A549 treated with AZD9567 at 1 μM for 4 hours (cell line): ENCODE results near the gene CMTM1. TPM values are rescaled to one million over a fixed set of nuclear protein-coding genes. Genes with fewer than 3 reads are reported as not detected.

Experiments used
- total RNA-seq: library from RNA; stranded (reverse); fragments of 200-300 nt; extraction: Qiagen RNA extraction; gene quantifications from 5 replicates; pipeline ENCODE4 v1.2.3, GENCODE V29; 2022; ENCODE audit not compliant: insufficient read depth

CMTM1 gene, protein sequence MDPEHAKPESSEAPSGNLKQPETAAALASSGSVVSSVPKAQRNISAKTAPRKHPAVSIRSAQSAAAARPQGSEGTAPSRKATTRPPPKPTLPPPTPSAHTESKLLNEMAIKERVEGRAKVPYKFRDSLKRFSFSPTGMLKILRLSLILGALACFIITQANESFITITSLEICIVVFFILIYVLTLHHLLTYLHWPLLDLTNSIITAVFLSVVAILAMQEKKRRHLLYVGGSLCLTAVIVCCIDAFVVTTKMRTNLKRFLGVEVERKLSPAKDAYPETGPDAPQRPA
- total RNA-seq, result 0.83 to 2.5 TPM (median 1.1 TPM) in 5 replicates

DNA sequence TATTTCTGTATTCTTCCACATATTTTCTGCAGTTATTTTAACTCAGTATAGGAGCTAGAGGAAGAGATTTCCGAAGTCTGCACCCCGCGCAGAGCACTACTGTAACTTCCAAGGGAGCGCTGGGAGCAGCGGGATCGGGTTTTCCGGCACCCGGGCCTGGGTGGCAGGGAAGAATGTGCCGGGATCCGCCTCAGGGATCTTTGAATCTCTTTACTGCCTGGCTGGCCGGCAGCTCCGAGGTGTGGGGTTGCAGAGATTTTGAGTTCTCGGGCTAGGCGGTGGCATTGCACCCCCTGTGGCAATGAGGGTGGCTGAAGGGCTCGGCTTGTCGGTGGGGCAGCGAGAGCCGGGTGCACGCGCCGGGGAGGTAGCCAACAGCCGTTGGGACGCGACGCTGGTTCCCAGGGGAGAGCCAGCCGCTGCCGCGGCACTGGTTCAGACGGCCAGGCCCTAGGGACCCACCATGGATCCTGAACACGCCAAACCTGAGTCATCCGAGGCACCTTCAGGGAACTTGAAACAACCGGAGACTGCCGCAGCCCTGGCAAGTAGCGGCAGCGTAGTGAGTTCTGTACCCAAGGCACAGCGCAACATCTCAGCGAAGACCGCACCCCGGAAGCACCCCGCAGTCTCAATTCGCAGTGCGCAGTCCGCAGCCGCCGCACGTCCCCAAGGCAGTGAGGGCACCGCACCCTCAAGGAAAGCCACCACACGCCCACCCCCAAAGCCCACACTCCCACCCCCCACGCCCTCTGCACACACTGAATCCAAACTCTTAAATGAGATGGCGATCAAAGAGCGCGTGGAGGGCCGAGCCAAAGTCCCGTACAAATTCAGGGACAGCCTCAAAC lies at the start of gene CMTM1:
Gene CMTM1, plus strand, starts transcription at position 389 of the 851 bp plus-strand sequence. Its CDS starts 75 bp downstream, at position 464.

DNA sequence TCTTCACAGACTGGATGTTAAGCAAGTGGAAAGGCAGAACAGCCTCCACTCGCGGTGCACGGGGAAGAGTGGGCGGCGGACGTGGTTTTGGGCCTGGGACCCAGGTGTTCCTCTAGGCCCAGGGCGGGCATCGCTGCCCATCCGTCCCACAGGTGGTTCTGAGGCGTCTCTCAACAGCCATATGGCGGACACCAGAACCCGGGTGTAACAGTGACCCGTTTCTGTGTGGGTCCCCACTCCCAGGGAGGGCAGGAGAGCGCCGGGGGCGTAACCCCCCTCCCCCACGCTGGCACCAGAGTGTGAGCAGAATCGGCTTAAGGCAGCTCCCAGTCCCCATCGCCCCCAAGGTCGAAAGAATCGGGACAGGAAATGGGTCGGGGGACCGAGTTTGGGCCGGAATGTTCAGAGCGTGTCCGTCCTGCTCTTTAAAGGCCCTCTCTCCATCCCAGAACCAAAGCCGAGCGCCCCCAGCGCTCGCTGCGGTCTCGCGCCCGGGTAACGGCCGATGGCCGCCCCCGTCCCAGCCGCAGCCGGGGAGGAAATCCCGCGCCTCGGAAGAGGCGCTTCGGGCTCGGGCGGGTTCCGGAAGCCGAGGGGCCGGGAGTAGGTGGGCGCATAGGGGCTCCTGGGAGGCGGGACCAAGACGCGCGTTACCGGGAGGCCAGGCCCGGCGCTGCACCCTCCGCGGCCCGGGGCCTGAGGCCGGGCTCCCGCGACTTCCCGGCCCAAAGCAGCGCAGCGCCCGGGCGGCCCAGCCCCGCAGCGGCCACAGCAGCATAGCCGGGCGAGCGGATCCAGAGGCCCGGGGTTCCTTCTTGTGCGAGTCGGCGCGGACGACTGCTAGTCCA lies 16.7 kb upstream of the CMTM1 start, which contains the start of gene TK2:
Gene TK2, minus strand, starts transcription at position 839 of the 848 bp plus-strand sequence. Its CDS starts 61 bp downstream, at position 778.

DNA sequence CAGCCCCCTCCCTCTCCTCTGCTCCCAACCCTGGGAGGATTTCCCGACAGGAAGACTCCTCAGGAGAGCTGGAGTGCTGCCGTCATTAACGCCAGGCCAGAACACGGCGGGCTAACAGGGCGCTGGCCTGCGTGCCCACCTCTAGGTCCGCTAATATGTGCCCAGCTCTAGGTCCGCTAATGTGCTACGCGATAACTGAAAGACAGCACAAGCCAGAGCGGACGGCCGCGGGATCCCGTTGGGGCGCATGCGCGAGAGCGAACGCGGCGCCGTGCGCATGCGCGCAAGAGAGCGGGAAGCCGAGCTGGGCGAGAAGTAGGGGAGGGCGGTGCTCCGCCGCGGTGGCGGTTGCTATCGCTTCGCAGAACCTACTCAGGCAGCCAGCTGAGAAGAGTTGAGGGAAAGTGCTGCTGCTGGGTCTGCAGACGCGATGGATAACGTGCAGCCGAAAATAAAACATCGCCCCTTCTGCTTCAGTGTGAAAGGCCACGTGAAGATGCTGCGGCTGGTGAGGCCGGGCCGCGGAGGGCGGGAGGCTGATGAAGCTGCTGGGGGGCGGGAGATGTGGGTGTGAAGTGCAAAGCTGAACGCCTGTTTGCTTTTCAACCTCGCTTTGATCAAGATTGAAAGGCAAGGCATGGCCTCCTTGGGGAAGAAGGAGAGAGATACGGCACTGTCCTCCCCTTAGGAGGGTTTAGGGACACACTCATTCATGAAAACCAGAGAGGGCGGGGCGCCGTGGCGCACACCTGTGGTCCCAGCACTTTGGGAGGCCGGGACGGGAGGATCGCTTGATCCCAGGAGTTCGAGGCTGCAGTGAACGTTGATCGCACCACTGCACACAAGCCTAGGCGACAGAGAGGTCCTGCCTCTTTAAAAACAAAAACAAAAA lies 13.7 kb upstream of the CMTM1 start, which contains the start of gene CKLF:
Gene CKLF, plus strand, starts transcription at position 291 of the 892 bp plus-strand sequence. Its CDS starts 140 bp downstream, at position 431.

DNA sequence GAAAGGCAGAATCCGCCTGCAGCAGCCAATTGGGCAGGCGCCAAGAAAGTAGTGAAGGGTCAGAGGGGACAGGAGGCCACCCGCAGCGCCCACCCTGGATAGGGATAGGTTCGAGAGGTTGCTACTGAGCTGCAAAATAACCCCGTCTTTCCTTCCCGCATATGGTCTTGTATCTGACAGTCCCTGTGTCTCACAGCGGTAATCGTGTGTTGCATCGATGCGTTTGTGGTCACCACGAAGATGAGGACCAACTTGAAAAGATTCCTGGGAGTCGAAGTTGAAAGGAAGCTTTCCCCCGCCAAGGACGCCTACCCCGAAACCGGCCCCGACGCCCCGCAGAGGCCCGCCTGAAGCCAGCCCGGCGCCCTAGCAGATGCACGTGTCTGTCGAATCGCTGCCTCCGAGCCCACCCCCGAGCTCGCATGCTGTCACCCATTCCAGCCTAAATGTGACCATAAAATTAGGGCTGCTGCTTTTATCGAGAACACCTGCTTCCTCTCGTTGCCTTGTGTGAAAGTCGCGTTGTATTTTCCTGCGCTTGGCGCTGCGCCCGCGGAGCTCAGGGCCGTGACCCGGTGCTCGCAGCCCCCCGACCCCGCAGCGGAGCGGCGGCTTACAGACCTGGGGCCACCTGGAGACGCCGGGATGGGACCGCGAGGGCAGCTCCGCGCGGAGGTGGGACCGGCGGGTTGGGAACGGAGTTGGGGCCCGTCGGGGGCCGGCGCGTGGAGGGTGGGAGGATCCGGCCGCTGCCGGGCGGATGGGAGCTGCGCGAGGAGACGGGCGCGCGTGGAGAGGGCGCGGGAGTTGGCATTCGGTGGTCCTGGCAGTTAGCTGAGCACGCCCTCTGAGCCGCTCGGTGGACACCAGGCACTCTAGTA lies 12.7 kb downstream of the CMTM1 start, which contains the start of gene CMTM2:
Gene CMTM2, plus strand, starts transcription at position 813 of the 881 bp plus-strand sequence. CDS start 145 bp downstream, outside the sequence.

DNA sequence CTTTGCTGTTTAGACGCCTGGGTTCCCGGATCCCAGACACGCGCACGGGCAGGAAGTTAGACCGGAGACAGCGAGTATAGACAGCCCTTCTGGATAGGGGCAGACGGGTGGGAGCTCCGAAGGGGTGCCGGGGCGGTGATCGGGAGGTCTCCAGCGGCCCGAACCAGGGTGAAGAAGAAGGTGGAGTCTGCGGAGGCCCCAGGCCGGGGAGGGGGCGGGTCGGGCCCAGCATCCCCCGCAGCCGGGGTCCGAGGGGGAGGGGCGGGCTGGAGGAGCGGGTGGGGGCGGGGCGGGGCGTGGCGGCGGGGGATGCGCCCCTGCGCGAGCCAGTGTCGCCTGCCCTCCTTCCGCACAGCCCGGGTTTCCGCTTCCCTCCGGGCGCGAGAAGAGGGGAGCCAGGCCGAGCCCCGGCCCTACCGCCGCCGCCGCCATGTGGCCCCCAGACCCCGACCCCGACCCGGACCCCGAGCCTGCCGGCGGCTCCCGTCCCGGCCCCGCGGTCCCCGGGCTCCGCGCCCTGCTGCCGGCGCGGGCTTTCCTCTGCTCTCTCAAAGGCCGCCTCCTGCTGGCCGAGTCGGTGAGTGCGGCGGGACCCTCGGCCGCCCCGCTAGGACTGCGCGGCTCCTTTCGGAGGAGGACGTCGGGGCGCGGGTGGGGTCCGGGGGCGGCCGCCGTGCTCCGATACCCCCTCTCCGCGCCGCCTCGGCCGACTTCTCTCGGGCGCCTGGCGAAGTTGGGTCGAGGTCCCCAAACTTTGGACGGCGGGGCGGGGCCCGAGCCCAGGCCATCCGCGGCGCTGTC lies 38.3 kb downstream of the CMTM1 start, which contains the start of gene CMTM3:
Gene CMTM3, plus strand, starts transcription at position 329 of the 801 bp plus-strand sequence. Its CDS starts 102 bp downstream, at position 431.

Other genes with a start within 250 kb of the CMTM1 start
- gene CDH5, start 199.7 kb upstream of the CMTM1 start, total RNA-seq, result 0.09 to 0.15 TPM (median 0.14 TPM) in 4 of 5 replicates, not detected in the other
- gene BEAN1, start 139.1 kb upstream of the CMTM1 start, total RNA-seq, result 1.4 to 4.8 TPM (median 4.2 TPM) in 5 replicates
- gene TK2, start 16.3 kb upstream of the CMTM1 start, total RNA-seq, result 16.2 to 29.0 TPM (median 16.9 TPM) in 5 replicates
- 54.6 to 71.3 TPM (median 64.6 TPM) in 5 replicates for gene CKLF, start 13.9 kb upstream of the CMTM1 start, total RNA-seq
- 0.17 TPM in 1 of 5 replicates, not detected in the others for gene CMTM2, start 13.0 kb downstream of the CMTM1 start, total RNA-seq
- 77.5 to 85.9 TPM (median 81.5 TPM) in 5 replicates for gene CMTM3, start 38.3 kb downstream of the CMTM1 start, total RNA-seq
- 24.1 to 39.8 TPM (median 37.2 TPM) in 5 replicates for gene CMTM4, start 130.3 kb downstream of the CMTM1 start, total RNA-seq
- 40.6 to 57.0 TPM (median 55.7 TPM) in 5 replicates for gene DYNC1LI2, start 185.2 kb downstream of the CMTM1 start, total RNA-seq
- 0.07 to 0.08 TPM in 2 of 5 replicates, not detected in the others for gene TERB1, start 235.1 kb downstream of the CMTM1 start, total RNA-seq